ENCODE data around the gene NREP.
A peak's percentile ranks its signal among the peaks of the same experiment; 100 is the strongest.

NREP gene

GRCh38 chr5:111679611-111680010 is 77.4 kb downstream of the NREP start:
- H3K27ac ChIP-seq: peak overlapping the region; percentile 50
- no peak for DNase-seq (ENCODE audit: low spot score)
- CTCF ChIA-PET: no interaction called here
- no peak for TF ChIP-seq CTCF (conservative IDR thresholded peaks at IDR 0.05; ENCODE audit: low read depth)
- POLR2A ChIA-PET (ENCODE audit: low non-redundant PET): no interaction called here

All from RWPE1 (cell line).